Kidney (tissue), 14 donors: Measurements from ENCODE around the gene NEU1. TPM values are rescaled to one million over a fixed set of nuclear protein-coding genes. Genes with fewer than 3 reads are reported as not detected.
"Not testable (repeated sequence)": the region's sequence is repeated elsewhere in the genome, so short reads cannot be mapped to it uniquely, and the experiment has no call there.

Source experiments
- DNase-seq, 5 donors: peaks; one replicate each; pipeline ENCODE4 v3.0.0-alpha.2; 2013 to 2020
- FAIRE-seq: peaks from 2 replicates; lab custom pipeline; 2012; peaks lifted over from hg19 to GRCh38; lab: Jason Lieb, UNC
- H3K27ac ChIP-seq, 2 donors: one replicate each; pipeline ENCODE4 v1.7.0; 2013; ENCODE audit warnings: low read depth in 2 of 2, low read length in 2 of 2, inconsistent platforms in 1 of 2
- H3K27me3 ChIP-seq: one replicate; pipeline ENCODE4 v1.7.1; 2013; ENCODE audit warnings: low read length, inconsistent platforms; ENCODE audit not compliant: control insufficient read depth, insufficient read depth
- H3K36me3 ChIP-seq, 3 donors: one replicate each; pipeline versions ENCODE4 v1.7.0 to v1.7.1; 2013; ENCODE audit warnings: low read length in 3 of 3, control low read depth in 1 of 3, inconsistent platforms in 1 of 3; ENCODE audit not compliant: insufficient read depth in 3 of 3, control insufficient read depth in 2 of 3
- H3K4me1 ChIP-seq, 3 donors: one replicate each; pipeline versions ENCODE4 v1.7.0 to v1.7.1; 2013; ENCODE audit warnings: low read length in 3 of 3, inconsistent platforms in 1 of 3, low read depth in 1 of 3; ENCODE audit not compliant: control insufficient read depth in 2 of 3, insufficient read depth in 2 of 3
- H3K4me3 ChIP-seq, 3 donors: one replicate each; pipeline versions ENCODE4 v1.7.0 to v1.8.1; 2013; ENCODE audit warnings: low read length in 3 of 3, control low read depth in 1 of 3, inconsistent platforms in 1 of 3
- H3K9ac ChIP-seq, 3 donors: one replicate each; pipeline versions ENCODE4 v1.7.0 to v1.7.1; 2013; ENCODE audit warnings: low read length in 3 of 3, control low read depth in 1 of 3, inconsistent platforms in 1 of 3
- H3K9me3 ChIP-seq, 3 donors: one replicate each; pipeline versions ENCODE4 v1.7.0 to v1.7.1; 2013; ENCODE audit warnings: low read length in 3 of 3, control low read depth in 1 of 3, inconsistent platforms in 1 of 3; ENCODE audit not compliant: control insufficient read depth in 2 of 3, insufficient read depth in 1 of 3
- CTCF ChIP-seq: IDR thresholded peaks from 3 replicates; pipeline ENCODE4 v1.5.1; 2012; ENCODE audit warnings: mild to moderate bottlenecking, moderate library complexity, borderline replicate concordance; ENCODE audit not compliant: insufficient read depth; ENCODE audit errors: extremely low read depth
- intact Hi-C: fragments of 100-400 bp; cut with DNase I; formaldehyde crosslinking; loops from one replicate; pipeline ENCODE4 v1.11.1; 2022
- polyA plus RNA-seq: library from polyadenylated mRNA; stranded (reverse); fragments of 350-450 nt; fragmentation: Illumina TruSeq; extraction: RNeasy Lipid Tissue Mini Kit (QIAGEN cat#74804); gene quantifications from one replicate; pipeline ENCODE4 v1.2.3, GENCODE V29; 2014; ENCODE audit warnings: low read depth, low replicate concordance; ENCODE audit not compliant: insufficient read depth
- total RNA-seq: library from RNA; stranded (reverse); fragmentation: NEBNext Ultra II Directional; extraction: Animal tissue kit (Norgen Biotek cat#: 25700); gene quantifications from one replicate; pipeline ENCODE4 v1.2.1, GENCODE V29; 2021
- donor health status: control.
- donor health status: control.
- donor health status: control.
- donor health status: control.
- donor health status: control.
- donor health status: DM: yes; HTN: yes; CAD: no.
- donor health status: Normal renal cell carcinoma (clear cell type).

NEU1 gene
- total and polyA plus RNA-seq, 2 donors from 2014 or later, result 66.9 to 131 TPM

DNA sequence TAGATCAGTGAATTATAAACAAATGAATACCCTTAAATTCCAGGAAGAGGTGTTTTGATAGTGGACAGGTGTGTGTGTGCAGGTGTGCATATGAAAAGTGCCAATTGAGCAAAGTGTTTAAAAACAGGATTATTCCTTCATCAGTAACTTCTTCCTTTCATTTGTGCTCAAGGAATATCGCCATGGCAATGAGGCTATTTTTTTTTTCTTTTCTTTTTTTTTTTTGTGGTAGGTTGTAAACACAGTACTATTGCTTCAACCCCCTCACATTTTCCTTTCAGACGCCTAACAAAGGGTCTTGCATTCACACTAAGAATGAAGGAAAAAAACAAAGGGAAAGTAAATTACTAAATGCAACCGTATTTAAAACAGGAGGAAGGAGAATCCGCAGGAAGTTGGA is 37.1 kb downstream of the NEU1 start:
- FAIRE-seq, result no peak
- no peak for DNase-seq
- H3K9me3 ChIP-seq, result no peaks in the 10 kb centered on the region
- intact Hi-C loops, result no loop called here
- H3K4me3 ChIP-seq, result no peak overlapping the region
- peak overlapping the region; percentile 99 to 100 for H3K27ac ChIP-seq
- peak overlapping the region in 1 of 3 donors; percentile 61 for H3K9ac ChIP-seq
- H3K36me3 ChIP-seq, result no peaks in the 10 kb centered on the region
- H3K4me1 ChIP-seq, result peaks cover 5 to 17% (median 11%) of the 10 kb centered on the region in 3 donors
- H3K27me3 ChIP-seq, result no peaks in the 10 kb centered on the region
- TF ChIP-seq CTCF, result no peak

- H3K36me3 ChIP-seq, H3K27me3 ChIP-seq, FAIRE-seq, H3K9me3 ChIP-seq, intact Hi-C loops, H3K9ac ChIP-seq, H3K4me3 ChIP-seq: not testable (repeated sequence)
- Histone ChIP-seq H3K27ac (peak overlapping the region in 1 of 2 donors; percentile 6), H3K4me1 (peaks cover 5 to 17% (median 14%) of the 10 kb centered on the region in 3 donors)
- DNase-seq, result peak in 1 of 5 donors; percentile 20
These were observed 38.9 kb downstream of the NEU1 start for GRCh38 chr6:31823592-31824196.

- Histone ChIP-seq H3K9me3 (no peaks in the 10 kb centered on the region), H3K9ac (peak overlapping the region; percentile 80 to 100 (median 100)), H3K27me3 (no peaks in the 10 kb centered on the region), H3K27ac (peak overlapping the region; percentile 99 to 100), H3K36me3 (no peaks in the 10 kb centered on the region), H3K4me3 (peak overlapping the region; percentile 73 to 87 (median 85)), H3K4me1 (peaks cover 5 to 22% (median 18%) of the 10 kb centered on the region in 3 donors)
- TF ChIP-seq CTCF, result no peak
- intact Hi-C loops, result no loop called here
- DNase-seq, result peak; percentile 78 to 92 (median 86)
- no peak for FAIRE-seq
These were observed 40.4 kb downstream of the NEU1 start for GRCh38 chr6:31822036-31822821.
